HEK293 (cell line): Measurements from ENCODE around the gene HSH2D.

Experiments
- CTCF ChIP-seq: fragments of 450-650 bp; formaldehyde crosslinking; IDR thresholded peaks from 2 replicates; pipeline ENCODE4 v1.5.1; 2016; ENCODE audit warnings: missing biosample characterization, missing genetic modification characterization
- KLF8 ChIP-seq: fragments of 450-650 bp; formaldehyde crosslinking; IDR thresholded peaks from 2 replicates; pipeline ENCODE4 v1.5.1; 2016; ENCODE audit warnings: missing biosample characterization, missing genetic modification characterization
- PBX3 ChIP-seq: sonication (generic); formaldehyde crosslinking; IDR thresholded peaks from 2 replicates; pipeline ENCODE4 v1.8.1; 2022; ENCODE audit warnings: mild to moderate bottlenecking, moderate library complexity, missing genetic modification reagents
- TCF7L2 ChIP-seq: IDR thresholded peaks from 2 replicates; pipeline ENCODE4 v1.6.1; 2011; ENCODE audit warnings: low read depth, mild to moderate bottlenecking, inconsistent platforms, low read length, moderate library complexity, borderline replicate concordance
- YY1 ChIP-seq: fragments of 450-650 bp; formaldehyde crosslinking; IDR thresholded peaks from 2 replicates; pipeline ENCODE4 v1.5.1; 2018; ENCODE audit warnings: missing biosample characterization, missing genetic modification characterization
- ZBTB21 ChIP-seq: fragments of 450-650 bp; formaldehyde crosslinking; IDR thresholded peaks from 2 replicates; pipeline ENCODE4 v1.5.1; 2017; ENCODE audit warnings: missing biosample characterization, missing genetic modification characterization
- ZBTB49 ChIP-seq: fragments of 450-650 bp; formaldehyde crosslinking; IDR thresholded peaks from 2 replicates; pipeline ENCODE4 v1.5.1; 2016; ENCODE audit warnings: missing biosample characterization, missing genetic modification characterization, low read depth
- ZBTB6 ChIP-seq: fragments of 450-650 bp; formaldehyde crosslinking; IDR thresholded peaks from 2 replicates; pipeline ENCODE4 v1.5.1; 2017; ENCODE audit warnings: missing biosample characterization, missing genetic modification characterization
- ZNF169 ChIP-seq: fragments of 450-650 bp; formaldehyde crosslinking; IDR thresholded peaks from 2 replicates; pipeline ENCODE4 v1.5.1; 2016; ENCODE audit warnings: missing biosample characterization, missing genetic modification characterization
- ZNF335 ChIP-seq: fragments of 450-650 bp; formaldehyde crosslinking; conservative IDR thresholded peaks from 2 replicates; pipeline ENCODE4 v1.5.1; 2016; ENCODE audit warnings: missing biosample characterization, missing genetic modification characterization
- ZNF514 ChIP-seq: fragments of 450-650 bp; formaldehyde crosslinking; IDR thresholded peaks from 2 replicates; pipeline ENCODE4 v1.5.1; 2016; ENCODE audit warnings: missing biosample characterization, missing genetic modification characterization
- ZNF777 ChIP-seq: fragments of 450-650 bp; formaldehyde crosslinking; IDR thresholded peaks from 2 replicates; pipeline ENCODE4 v1.5.1; 2017; ENCODE audit warnings: missing biosample characterization, missing genetic modification characterization, borderline replicate concordance
- ZXDB ChIP-seq: fragments of 450-650 bp; formaldehyde crosslinking; IDR thresholded peaks from 2 replicates; pipeline ENCODE4 v1.5.1; 2016; ENCODE audit warnings: missing biosample characterization, missing genetic modification characterization

GRCh38 chr19:16200038-16201010 is 56.8 kb downstream of the HSH2D start:
- no peak for TF ChIP-seq CTCF (tag by site-specific recombination)
- TF ChIP-seq TCF7L2, result no peak
- no peak for TF ChIP-seq ZBTB6 (tag by site-specific recombination)
- TF ChIP-seq ZBTB49 (tag by site-specific recombination), result no peak
- no peak for TF ChIP-seq ZNF169 (tag by site-specific recombination)
- TF ChIP-seq PBX3 (CRISPR knock-in tag), result no peak
- TF ChIP-seq KLF8, result no peak
- no peak for TF ChIP-seq ZBTB21
- TF ChIP-seq ZNF514 (tag by site-specific recombination), result no peak
- TF ChIP-seq ZNF777, result no peak
- no peak for TF ChIP-seq ZXDB
- no peak for TF ChIP-seq ZNF335 (tag by site-specific recombination)
- TF ChIP-seq YY1 (tag by site-specific recombination), result no peak
